Measurements from ENCODE around the gene CLDN24. TPM values are rescaled to one million over a fixed set of nuclear protein-coding genes. Genes with fewer than 3 reads are reported as not detected.

Gene CLDN24
- total RNA-seq, 1 experiment from 2014 or later: not detected

DNA sequence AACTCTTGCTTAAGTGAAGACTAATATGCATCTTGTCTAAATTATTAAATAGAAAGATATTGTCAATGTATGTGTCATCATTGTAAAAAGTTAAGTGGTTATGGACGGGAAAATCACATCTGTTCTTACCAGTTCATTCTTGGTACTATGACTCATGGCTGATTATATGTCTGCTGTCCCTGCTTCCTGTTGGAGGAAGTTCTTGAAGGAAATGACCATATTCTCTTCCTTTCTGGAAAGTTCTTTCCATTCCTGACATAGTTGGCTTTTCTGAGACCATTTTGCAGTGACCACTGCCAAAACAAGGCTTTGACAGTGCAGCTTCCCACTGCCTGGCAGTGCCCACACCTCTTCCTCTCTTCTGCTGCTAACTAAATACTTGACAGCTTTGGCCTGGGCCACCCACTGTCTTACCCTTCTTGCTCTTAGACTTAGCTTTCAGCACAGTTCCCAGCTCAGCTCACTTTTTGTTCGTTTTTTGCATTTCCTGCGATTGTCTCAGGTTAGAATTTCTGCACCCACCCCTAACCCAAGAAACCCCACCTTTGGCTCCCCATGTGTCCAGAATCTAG, 13.2 kb upstream of the CLDN24 start:
- no peak overlapping the region; the same call in 1 of the 2 replicates for H3K9ac ChIP-seq (ENCODE audit: low read length)
- no peak overlapping the region for H3K4me3 ChIP-seq (replicated peaks in 1 of 2; ENCODE audit: low read depth in 1 of 2, low read length in 2 of 2)
- ATAC-seq (peak; percentile 54), DNase-seq (ENCODE audit: low read depth, low spot score) (peak; percentile 68)
- H3K4me1 ChIP-seq (ENCODE audit: control insufficient read depth in 1 of 2, insufficient read depth in 2 of 2, low read length in 2 of 2): peaks cover 40 to 51% of the 10 kb centered on the region in 2 experiments
- ChIA-PET CTCF (no interaction called here), POLR2A (no interaction called here), RAD21 (ENCODE audit: low non-redundant PET in 1 of 2, low total read pairs in 2 of 2, uncharacterized antibody in 2 of 2, unreplicated experiment in 2 of 2) (no interaction called here)
- H3K9me3 ChIP-seq (ENCODE audit: control insufficient read depth in 1 of 2, insufficient read depth in 1 of 2, low read depth in 1 of 2, low read length in 2 of 2): peaks cover 0 to 3% of the 10 kb centered on the region in 2 experiments; a peak in 1 of 4 replicates
- H3K27ac ChIP-seq (ENCODE audit: low read depth, low read length): peak overlapping the region; percentile 20; the same call in 1 of the 2 replicates
- intact Hi-C loops (cut with micrococcal nuclease): no loop called here
- H3K36me3 ChIP-seq (ENCODE audit: control insufficient read depth in 1 of 2, insufficient read depth in 2 of 2, low read length in 2 of 2): no peaks in the 10 kb centered on the region
- H2AFZ ChIP-seq (ENCODE audit: low read depth, low read length, poor library complexity, severe bottlenecking): peak overlapping the region; percentile 49
- no TSS peak for BruUV-seq (replicated peaks)
- H3K27me3 ChIP-seq (ENCODE audit: insufficient read depth, low read length): no peaks in the 10 kb centered on the region
- H3K9me2 ChIP-seq (ENCODE audit: insufficient read depth): no peaks in the 10 kb centered on the region
- H4K20me1 ChIP-seq (ENCODE audit: insufficient read depth): no peaks in the 10 kb centered on the region
- peak overlapping the region; percentile 83 for H3K4me2 ChIP-seq (ENCODE audit: low read length)
- H3K79me2 ChIP-seq (ENCODE audit: insufficient read depth, low read length): no peaks in the 10 kb centered on the region
- TF ChIP-seq EZH2 (IDR thresholded peaks at IDR 0.05): no peak
- TF ChIP-seq ELF1 (IDR thresholded peaks at IDR 0.05; ENCODE audit: borderline replicate concordance, low read depth): no peak
- no peak; the same call in 1 of the 2 replicates for TF ChIP-seq EGR1 (IDR thresholded peaks at IDR 0.05; ENCODE audit: low read depth)
- TF ChIP-seq, protein P1, sequence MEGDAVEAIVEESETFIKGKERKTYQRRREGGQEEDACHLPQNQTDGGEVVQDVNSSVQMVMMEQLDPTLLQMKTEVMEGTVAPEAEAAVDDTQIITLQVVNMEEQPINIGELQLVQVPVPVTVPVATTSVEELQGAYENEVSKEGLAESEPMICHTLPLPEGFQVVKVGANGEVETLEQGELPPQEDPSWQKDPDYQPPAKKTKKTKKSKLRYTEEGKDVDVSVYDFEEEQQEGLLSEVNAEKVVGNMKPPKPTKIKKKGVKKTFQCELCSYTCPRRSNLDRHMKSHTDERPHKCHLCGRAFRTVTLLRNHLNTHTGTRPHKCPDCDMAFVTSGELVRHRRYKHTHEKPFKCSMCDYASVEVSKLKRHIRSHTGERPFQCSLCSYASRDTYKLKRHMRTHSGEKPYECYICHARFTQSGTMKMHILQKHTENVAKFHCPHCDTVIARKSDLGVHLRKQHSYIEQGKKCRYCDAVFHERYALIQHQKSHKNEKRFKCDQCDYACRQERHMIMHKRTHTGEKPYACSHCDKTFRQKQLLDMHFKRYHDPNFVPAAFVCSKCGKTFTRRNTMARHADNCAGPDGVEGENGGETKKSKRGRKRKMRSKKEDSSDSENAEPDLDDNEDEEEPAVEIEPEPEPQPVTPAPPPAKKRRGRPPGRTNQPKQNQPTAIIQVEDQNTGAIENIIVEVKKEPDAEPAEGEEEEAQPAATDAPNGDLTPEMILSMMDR (IDR thresholded peaks at IDR 0.05 in 2 of 3, conservative IDR thresholded peaks at IDR 0.05 in 1 of 3; ENCODE audit: borderline replicate concordance in 1 of 3, insufficient read depth in 1 of 3, low read depth in 2 of 3, low read length in 2 of 3): no peak
- TF ChIP-seq JUND (IDR thresholded peaks at IDR 0.05): peak; percentile 89
- no peak for TF ChIP-seq ZFX (IDR thresholded peaks at IDR 0.05)
- peak; percentile 6; the same call in 1 of the 2 replicates for TF ChIP-seq RAD21 (IDR thresholded peaks at IDR 0.05; ENCODE audit: low read depth)
- TF ChIP-seq ZNF274 (IDR thresholded peaks at IDR 0.05; ENCODE audit: low read depth, low read length): no peak
- TF ChIP-seq SP1 (IDR thresholded peaks at IDR 0.05; ENCODE audit: low read depth): peak; percentile 86
- peak; percentile 91 for TF ChIP-seq FOSL1 (IDR thresholded peaks at IDR 0.05; ENCODE audit: low read depth)
- TF ChIP-seq YY1 (IDR thresholded peaks at IDR 0.05; ENCODE audit: extremely low read depth, insufficient replicate concordance, low read depth, low read length): peak; percentile 47
- TF ChIP-seq, protein P2, sequence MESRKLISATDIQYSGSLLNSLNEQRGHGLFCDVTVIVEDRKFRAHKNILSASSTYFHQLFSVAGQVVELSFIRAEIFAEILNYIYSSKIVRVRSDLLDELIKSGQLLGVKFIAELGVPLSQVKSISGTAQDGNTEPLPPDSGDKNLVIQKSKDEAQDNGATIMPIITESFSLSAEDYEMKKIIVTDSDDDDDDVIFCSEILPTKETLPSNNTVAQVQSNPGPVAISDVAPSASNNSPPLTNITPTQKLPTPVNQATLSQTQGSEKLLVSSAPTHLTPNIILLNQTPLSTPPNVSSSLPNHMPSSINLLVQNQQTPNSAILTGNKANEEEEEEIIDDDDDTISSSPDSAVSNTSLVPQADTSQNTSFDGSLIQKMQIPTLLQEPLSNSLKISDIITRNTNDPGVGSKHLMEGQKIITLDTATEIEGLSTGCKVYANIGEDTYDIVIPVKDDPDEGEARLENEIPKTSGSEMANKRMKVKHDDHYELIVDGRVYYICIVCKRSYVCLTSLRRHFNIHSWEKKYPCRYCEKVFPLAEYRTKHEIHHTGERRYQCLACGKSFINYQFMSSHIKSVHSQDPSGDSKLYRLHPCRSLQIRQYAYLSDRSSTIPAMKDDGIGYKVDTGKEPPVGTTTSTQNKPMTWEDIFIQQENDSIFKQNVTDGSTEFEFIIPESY (IDR thresholded peaks at IDR 0.05; ENCODE audit: extremely low read depth, insufficient replicate concordance, low read length): no peak
- TF ChIP-seq, protein P3, sequence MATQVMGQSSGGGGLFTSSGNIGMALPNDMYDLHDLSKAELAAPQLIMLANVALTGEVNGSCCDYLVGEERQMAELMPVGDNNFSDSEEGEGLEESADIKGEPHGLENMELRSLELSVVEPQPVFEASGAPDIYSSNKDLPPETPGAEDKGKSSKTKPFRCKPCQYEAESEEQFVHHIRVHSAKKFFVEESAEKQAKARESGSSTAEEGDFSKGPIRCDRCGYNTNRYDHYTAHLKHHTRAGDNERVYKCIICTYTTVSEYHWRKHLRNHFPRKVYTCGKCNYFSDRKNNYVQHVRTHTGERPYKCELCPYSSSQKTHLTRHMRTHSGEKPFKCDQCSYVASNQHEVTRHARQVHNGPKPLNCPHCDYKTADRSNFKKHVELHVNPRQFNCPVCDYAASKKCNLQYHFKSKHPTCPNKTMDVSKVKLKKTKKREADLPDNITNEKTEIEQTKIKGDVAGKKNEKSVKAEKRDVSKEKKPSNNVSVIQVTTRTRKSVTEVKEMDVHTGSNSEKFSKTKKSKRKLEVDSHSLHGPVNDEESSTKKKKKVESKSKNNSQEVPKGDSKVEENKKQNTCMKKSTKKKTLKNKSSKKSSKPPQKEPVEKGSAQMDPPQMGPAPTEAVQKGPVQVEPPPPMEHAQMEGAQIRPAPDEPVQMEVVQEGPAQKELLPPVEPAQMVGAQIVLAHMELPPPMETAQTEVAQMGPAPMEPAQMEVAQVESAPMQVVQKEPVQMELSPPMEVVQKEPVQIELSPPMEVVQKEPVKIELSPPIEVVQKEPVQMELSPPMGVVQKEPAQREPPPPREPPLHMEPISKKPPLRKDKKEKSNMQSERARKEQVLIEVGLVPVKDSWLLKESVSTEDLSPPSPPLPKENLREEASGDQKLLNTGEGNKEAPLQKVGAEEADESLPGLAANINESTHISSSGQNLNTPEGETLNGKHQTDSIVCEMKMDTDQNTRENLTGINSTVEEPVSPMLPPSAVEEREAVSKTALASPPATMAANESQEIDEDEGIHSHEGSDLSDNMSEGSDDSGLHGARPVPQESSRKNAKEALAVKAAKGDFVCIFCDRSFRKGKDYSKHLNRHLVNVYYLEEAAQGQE (IDR thresholded peaks at IDR 0.05; ENCODE audit: low read depth): no peak
- no peak for TF ChIP-seq TCF7L2 (IDR thresholded peaks at IDR 0.05; ENCODE audit: borderline replicate concordance, extremely low read depth, insufficient read depth, insufficient read length)
- peak; percentile 36; the same call in 1 of the 2 replicates for TF ChIP-seq SIN3A (IDR thresholded peaks at IDR 0.05; ENCODE audit: low read depth)
- peak; percentile 87 for TF ChIP-seq CBX3 (IDR thresholded peaks at IDR 0.05; ENCODE audit: low read depth)
- TF ChIP-seq, protein P4, sequence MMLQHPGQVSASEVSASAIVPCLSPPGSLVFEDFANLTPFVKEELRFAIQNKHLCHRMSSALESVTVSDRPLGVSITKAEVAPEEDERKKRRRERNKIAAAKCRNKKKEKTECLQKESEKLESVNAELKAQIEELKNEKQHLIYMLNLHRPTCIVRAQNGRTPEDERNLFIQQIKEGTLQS (IDR thresholded peaks at IDR 0.05): no peak; the same call in 1 of the 2 replicates
- no peak; the same call in 1 of the 2 replicates for TF ChIP-seq CEBPB (IDR thresholded peaks at IDR 0.05; ENCODE audit: low read depth)
- TF ChIP-seq POLR2A (IDR thresholded peaks at IDR 0.05; ENCODE audit: borderline replicate concordance, extremely low read depth, insufficient read depth, insufficient read length): no peak
- TF ChIP-seq POLR2AphosphoS5 (IDR thresholded peaks at IDR 0.05; ENCODE audit: low read depth, low read length): peak; percentile 36; the same call in 1 of the 2 replicates
- peak; percentile 89 for TF ChIP-seq SRF (IDR thresholded peaks at IDR 0.05; ENCODE audit: low read depth)
